ENCODE data around the gene GOLM1.
A peak's percentile ranks its signal among the peaks of the same experiment; 100 is the strongest.
"Not testable (repeated sequence)": the region's sequence is repeated elsewhere in the genome, so short reads cannot be mapped to it uniquely, and the experiment has no call there.

GOLM1 gene

DNA sequence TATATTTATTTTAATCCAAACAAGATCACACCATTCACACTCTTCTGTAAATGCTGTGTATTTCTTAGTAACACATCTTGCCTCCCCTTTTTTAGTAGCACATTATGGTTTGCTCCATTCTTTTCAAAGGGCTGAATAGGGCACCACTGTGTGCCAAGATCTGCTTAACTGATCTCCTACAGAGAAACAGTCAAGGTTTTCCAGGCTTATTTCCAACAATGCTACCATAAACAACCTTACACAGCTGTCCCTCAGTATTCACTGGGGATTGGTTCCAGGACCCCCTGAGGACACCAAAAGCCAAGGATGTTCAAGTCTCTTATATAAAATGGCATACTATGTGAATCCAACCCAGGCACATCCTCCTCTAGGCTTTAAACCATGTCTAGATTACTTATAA lies 16.5 kb downstream of the GOLM1 start:
- DNase-seq (ENCODE audit: low read depth in 2 of 2): no peak

- no peak for DNase-seq (ENCODE audit: low read depth in 2 of 2)
Measured at GRCh38 chr9:86079865-86080469, 19.4 kb downstream of the GOLM1 start.

DNA sequence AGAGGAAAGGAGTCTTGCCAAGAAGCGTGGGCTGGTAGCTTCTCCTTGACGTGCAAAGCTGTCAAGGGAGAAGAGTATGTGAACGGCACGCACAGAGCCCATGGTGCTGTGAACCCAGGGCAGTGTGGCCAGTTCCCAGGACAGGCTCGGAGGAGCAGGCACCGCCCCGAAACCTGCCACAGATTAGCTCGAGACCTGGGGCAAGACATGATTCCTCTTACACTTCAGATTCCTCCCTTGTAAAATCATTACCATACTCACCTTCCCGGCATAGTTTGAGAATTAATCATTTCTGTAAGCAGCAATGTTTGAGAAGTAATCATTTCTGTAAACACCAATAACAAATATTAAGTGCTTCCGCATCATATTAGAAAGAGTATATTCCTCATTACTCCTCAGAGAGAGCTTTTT lies 19.9 kb downstream of the GOLM1 start:
- DNase-seq (ENCODE audit: low read depth in 2 of 2): no peak

DNA sequence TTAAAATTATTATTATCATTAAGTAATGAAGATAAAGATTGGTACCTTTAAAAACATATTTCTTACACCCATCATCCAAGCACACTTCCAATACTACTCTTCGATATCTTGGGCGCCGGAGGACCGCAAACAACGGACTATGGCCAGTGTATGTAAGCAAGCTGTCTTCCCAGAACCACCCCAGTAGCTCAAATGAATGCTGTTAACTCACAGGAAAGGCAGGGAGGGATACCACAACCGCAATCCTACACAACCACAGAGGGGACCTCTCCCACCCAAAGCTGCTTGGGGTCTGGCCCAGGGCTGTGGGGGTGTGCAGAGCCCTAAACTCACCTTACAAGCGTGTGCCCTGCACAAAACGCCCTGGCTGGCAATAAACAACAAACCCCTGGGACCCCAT lies 20.6 kb downstream of the GOLM1 start:
- no peak for DNase-seq (ENCODE audit: low read depth in 2 of 2)

DNA sequence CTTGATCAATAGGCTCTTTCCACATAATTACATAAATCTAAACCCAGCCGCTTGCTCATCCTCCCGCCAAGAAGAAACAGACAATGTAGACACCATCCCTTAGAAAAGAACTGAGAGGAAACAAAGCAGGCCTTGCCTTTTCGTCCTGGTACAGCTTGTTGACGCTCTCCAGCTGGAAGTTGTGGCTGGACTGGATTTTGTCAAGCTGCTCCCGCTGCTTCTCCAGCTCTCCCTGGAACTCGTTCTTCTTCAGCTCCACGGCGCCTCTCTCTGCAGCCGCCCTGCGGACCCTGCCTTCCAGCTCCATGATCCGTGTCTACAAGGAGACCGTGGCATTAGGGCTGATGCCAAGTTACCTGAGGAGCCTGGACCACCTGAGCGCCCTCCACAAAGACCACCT lies 22.1 kb downstream of the GOLM1 start:
- DNase-seq (ENCODE audit: low read depth in 2 of 2): no peak

- peak in 1 of 2 donors; percentile 42 for DNase-seq (ENCODE audit: low read depth in 2 of 2)
Measured at GRCh38 chr9:86075132-86076109, 23.9 kb downstream of the GOLM1 start.

- peak in 1 of 2 donors; percentile 5 for DNase-seq (ENCODE audit: low read depth in 2 of 2)
Measured at GRCh38 chr9:86073839-86074238, 25.5 kb downstream of the GOLM1 start.

DNA sequence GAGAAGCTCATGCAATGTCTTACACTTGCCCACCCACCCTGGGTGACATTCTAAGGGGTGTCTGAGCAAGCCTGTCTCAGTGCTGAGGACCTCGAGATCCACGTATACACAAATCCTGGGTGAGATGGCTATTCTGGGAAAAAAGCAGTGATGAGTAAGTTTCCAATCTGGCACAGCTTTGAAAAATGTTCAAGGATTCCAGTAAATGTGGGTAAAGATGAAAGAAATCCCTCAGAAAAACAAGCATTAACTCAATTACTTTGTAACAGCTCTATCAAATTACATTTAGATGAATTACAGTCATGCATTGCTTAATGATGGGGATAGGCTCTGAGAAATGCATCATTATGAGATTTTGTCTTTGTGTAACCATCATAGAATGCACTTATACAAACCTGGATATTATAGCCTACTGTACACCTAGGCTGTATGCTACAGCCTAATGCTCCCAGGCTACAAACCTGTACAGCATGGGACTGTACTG lies 26.9 kb downstream of the GOLM1 start:
- no peak for DNase-seq (ENCODE audit: low read depth in 2 of 2)

DNA sequence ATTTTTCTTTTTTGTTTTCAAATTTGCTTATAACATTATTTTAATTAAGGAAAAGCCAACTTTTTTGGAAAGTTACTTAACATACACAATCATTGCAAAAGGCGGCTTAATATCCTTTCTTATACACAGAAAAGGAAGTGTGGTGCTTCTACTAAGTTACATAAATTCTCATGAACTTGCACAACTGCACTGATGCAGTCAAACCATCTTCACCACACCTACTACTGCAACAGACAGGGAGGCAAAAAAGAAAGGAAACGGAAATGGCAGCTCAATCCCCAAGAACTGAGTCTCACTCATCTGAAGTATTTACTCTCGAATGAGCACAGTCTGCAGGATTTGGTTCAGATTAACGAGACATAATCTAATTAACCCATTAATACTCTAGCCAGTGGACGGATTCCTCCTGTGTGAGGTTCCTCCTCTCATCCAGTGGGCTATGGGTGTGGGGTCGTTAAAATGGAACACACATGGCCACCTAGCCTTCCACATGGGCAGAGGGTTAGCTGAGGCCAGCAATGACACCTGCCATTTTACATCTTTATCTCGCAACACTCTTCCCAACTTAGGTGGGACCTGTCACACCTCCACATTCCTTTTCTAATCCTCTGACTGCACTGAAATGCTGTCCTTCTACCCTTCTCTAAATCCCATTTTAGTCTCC lies 30.0 kb downstream of the GOLM1 start:
- no peak for DNase-seq (ENCODE audit: low read depth in 2 of 2)

DNA sequence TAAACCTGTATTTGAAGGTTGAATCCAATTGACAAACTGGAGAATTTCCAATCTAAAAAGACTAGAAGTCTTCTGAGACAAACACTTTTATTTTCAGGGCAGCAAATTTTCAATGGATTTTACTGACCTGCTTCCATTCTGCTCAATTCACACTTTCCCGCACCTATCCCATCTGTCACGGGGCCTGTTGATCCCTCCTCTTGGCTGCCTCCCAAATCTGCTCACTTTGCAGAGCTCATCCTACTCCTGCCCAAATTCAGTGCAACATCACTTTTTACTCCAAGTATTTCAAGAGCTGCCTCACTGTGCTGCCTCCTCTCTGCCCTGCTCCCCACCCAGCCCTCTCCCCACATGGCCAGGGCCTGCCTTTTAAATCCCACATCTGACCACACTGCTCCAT lies 35.1 kb downstream of the GOLM1 start:
- no peak for DNase-seq (ENCODE audit: low read depth in 2 of 2)

GRCh38 chr9:86062845-86063693 lies 36.3 kb downstream of the GOLM1 start:
- no peak for DNase-seq (ENCODE audit: low read depth in 2 of 2)

- DNase-seq (ENCODE audit: low read depth in 2 of 2): no peak
Measured at GRCh38 chr9:86061972-86062739, 37.2 kb downstream of the GOLM1 start.

GRCh38 chr9:86057491-86057890 lies 41.9 kb downstream of the GOLM1 start:
- no peak for DNase-seq (ENCODE audit: low read depth in 2 of 2)

DNA sequence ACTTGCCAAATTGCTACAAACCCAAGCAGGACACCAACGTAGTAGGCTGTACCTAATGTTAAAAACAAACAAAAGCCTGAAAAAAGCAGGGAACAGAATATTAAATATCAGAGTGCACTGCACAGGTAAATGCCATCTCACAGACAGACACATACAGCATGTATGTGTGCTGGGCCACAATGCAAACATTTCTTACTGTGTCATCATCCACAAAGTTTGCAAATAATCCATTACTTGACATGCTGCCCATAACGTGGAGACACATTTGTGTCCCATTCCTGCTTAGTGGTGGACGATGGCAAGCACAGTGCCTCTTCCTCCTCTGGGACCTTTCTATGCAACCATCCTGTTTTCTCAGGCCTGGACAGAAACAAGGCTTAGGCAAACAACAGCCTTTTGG lies 44.7 kb downstream of the GOLM1 start:
- no peak for DNase-seq (ENCODE audit: low read depth in 2 of 2)

- no peak for DNase-seq (ENCODE audit: low read depth in 2 of 2)
Measured at GRCh38 chr9:86052556-86053468, 46.5 kb downstream of the GOLM1 start.

DNA sequence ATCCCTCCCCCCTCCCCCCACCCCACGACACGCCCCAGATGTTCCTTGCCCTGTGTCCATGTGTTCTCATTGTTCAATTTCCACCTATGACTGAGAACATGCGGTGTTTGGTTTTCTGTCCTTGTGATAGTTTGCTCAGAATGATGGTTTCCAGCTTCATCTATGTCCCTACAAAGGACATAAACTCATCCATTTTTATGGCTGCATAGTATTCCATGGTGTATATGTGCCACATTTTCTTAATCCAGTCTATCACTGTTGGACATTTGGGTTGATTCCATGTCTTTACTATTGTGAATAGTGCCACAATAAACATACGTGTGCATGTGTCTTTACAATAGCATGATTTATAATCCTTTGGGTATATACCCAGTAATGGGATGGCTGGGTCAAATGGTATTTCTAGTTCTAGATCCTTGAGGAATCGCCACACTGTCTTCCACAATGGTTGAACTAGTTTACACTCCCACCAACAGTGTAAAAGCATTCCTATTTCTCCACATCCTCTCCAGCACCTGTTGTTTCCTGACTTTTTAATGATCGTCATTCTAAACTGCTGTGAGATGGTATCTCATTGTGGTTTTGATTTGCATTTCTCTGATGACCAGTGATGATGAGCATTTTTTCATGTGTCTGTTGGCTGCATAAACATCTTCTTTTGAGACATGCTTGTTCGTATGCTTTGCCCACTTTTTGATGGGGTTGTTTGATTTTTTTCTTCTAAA lies 51.2 kb downstream of the GOLM1 start:
- not testable (repeated sequence) for DNase-seq (ENCODE audit: low read depth in 2 of 2)

- no peak for DNase-seq (ENCODE audit: low read depth in 2 of 2)
Measured at GRCh38 chr9:86047361-86047760, 52.0 kb downstream of the GOLM1 start.

- no peak for DNase-seq (ENCODE audit: low read depth in 2 of 2)
Measured at GRCh38 chr9:86046930-86047341, 52.4 kb downstream of the GOLM1 start.

DNA sequence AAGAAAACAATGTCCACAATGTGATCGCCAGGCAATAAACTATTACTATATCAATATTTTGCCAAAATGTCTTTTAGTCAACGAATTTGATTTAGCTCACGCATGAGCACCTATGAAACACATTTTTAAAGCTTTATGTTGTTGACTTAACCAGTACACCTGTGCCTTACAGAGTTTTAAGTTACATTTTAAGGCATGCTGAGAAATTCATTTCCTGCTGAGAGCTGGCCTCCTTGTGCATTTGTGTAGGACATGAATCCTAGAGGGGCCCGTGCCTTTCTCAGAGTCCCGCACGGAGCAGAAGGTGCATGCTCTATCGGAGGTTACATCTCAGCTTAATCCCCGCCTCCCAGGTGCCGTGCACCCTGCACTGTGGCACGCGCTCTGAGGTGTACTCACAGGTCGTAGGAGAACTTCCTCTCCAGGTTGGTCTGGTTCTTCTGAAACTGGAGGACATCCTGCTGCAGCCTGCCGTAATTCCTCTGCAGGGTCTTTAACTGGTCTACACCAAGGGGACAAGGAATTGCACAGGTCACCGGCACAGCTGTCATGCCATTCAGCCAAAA lies 53.2 kb downstream of the GOLM1 start:
- DNase-seq (ENCODE audit: low read depth in 2 of 2): no peak
